ENCODE results near the gene CHDH.

The CHDH gene

DNA sequence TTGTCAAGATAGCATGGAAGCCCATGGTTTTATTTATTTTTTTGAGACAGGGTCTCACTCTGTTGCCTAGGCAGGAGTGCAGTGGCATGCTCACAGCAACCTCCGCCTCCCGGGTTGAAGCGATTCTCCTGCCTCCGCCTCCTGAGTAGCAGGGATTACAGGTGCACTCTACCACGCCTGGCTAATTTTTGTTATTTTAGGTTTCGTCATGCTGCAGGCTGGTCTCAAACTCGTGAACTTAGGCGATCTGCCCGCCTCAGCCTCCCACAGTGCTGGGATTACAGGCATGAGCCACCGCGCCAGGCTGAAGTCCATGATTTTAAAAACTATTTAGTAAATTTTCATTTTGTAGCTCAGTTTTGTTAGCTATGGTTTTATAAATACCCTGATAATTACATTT, 38.4 kb upstream of the CHDH start:
- peaks cover 7 to 67% of the 10 kb centered on the region in 2 experiments for H3K36me3 ChIP-seq (ENCODE audit: control insufficient read depth in 2 of 2, insufficient read depth in 1 of 2, low read length in 2 of 2)
- CTCF ChIA-PET = interaction anchor here (0.6 kb wide), 1 partner anchor 54 kb away, joined by 3 read pairs; no protein-coding TSS in a partner anchor

DNA sequence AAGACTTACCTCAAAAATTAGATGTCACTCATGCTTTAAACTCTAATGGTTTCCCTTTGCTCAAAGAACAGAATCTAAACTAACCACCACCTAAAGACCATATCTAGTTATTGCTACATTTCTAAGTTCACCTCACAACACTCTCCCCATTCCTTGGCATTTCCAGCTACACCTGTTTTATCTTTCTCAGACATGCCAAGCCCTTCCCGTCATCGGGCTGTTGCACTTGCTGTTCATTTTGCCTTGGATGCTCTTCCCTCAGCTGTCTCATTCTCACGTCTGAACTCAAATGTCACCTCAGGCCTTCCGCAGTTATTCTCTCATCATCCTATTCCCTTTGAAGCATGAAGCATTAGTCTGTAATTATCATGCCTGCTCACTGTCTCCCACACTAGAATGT, 36.8 kb upstream of the CHDH start:
- CTCF ChIA-PET = interaction anchor here (0.8 kb wide), 1 partner anchor 300 kb away, joined by 4 read pairs; no protein-coding TSS in a partner anchor
- H3K4me3 ChIP-seq (ENCODE audit: low read depth, low read length) = no peak overlapping the region
- H3K27ac ChIP-seq (ENCODE audit: extremely low read depth, low read depth, low read length) = no peak overlapping the region
- TF ChIP-seq, protein P1, sequence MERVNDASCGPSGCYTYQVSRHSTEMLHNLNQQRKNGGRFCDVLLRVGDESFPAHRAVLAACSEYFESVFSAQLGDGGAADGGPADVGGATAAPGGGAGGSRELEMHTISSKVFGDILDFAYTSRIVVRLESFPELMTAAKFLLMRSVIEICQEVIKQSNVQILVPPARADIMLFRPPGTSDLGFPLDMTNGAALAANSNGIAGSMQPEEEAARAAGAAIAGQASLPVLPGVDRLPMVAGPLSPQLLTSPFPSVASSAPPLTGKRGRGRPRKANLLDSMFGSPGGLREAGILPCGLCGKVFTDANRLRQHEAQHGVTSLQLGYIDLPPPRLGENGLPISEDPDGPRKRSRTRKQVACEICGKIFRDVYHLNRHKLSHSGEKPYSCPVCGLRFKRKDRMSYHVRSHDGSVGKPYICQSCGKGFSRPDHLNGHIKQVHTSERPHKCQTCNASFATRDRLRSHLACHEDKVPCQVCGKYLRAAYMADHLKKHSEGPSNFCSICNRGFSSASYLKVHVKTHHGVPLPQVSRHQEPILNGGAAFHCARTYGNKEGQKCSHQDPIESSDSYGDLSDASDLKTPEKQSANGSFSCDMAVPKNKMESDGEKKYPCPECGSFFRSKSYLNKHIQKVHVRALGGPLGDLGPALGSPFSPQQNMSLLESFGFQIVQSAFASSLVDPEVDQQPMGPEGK (tag by site-specific recombination; IDR thresholded peaks at IDR 0.05) = no peak
- POLR2A ChIA-PET = no interaction called here
- peaks cover 18 to 77% of the 10 kb centered on the region in 2 experiments for H3K36me3 ChIP-seq (ENCODE audit: control insufficient read depth in 2 of 2, insufficient read depth in 1 of 2, low read length in 2 of 2)
- no peaks in the 10 kb centered on the region for H3K9me3 ChIP-seq (ENCODE audit: control insufficient read depth, insufficient read depth, low read depth, low read length)
- no peaks in the 10 kb centered on the region; the same call in 1 of the 2 replicates for H3K4me1 ChIP-seq (ENCODE audit: control insufficient read depth, insufficient read depth, low read length)

More for the DNA sequence above, 38.4 kb upstream of the CHDH start:
- H3K9me3 ChIP-seq (ENCODE audit: control insufficient read depth, insufficient read depth, low read depth, low read length) = no peaks in the 10 kb centered on the region
- H3K4me3 ChIP-seq (ENCODE audit: low read depth, low read length) = no peak overlapping the region
- TF ChIP-seq, protein P2, sequence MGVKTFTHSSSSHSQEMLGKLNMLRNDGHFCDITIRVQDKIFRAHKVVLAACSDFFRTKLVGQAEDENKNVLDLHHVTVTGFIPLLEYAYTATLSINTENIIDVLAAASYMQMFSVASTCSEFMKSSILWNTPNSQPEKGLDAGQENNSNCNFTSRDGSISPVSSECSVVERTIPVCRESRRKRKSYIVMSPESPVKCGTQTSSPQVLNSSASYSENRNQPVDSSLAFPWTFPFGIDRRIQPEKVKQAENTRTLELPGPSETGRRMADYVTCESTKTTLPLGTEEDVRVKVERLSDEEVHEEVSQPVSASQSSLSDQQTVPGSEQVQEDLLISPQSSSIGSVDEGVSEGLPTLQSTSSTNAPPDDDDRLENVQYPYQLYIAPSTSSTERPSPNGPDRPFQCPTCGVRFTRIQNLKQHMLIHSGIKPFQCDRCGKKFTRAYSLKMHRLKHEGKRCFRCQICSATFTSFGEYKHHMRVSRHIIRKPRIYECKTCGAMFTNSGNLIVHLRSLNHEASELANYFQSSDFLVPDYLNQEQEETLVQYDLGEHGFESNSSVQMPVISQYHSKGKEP (tag by site-specific recombination; IDR thresholded peaks at IDR 0.05) = no peak
- TF ChIP-seq, protein P3, sequence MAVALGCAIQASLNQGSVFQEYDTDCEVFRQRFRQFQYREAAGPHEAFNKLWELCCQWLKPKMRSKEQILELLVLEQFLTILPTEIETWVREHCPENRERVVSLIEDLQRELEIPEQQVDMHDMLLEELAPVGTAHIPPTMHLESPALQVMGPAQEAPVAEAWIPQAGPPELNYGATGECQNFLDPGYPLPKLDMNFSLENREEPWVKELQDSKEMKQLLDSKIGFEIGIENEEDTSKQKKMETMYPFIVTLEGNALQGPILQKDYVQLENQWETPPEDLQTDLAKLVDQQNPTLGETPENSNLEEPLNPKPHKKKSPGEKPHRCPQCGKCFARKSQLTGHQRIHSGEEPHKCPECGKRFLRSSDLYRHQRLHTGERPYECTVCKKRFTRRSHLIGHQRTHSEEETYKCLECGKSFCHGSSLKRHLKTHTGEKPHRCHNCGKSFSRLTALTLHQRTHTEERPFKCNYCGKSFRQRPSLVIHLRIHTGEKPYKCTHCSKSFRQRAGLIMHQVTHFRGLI (tag by site-specific recombination; IDR thresholded peaks at IDR 0.05) = no peak
- POLR2A ChIA-PET = no interaction called here
- H3K27ac ChIP-seq (ENCODE audit: extremely low read depth, low read depth, low read length) = no peak overlapping the region
- no peaks in the 10 kb centered on the region; the same call in 1 of the 2 replicates for H3K4me1 ChIP-seq (ENCODE audit: control insufficient read depth, insufficient read depth, low read length)

DNA sequence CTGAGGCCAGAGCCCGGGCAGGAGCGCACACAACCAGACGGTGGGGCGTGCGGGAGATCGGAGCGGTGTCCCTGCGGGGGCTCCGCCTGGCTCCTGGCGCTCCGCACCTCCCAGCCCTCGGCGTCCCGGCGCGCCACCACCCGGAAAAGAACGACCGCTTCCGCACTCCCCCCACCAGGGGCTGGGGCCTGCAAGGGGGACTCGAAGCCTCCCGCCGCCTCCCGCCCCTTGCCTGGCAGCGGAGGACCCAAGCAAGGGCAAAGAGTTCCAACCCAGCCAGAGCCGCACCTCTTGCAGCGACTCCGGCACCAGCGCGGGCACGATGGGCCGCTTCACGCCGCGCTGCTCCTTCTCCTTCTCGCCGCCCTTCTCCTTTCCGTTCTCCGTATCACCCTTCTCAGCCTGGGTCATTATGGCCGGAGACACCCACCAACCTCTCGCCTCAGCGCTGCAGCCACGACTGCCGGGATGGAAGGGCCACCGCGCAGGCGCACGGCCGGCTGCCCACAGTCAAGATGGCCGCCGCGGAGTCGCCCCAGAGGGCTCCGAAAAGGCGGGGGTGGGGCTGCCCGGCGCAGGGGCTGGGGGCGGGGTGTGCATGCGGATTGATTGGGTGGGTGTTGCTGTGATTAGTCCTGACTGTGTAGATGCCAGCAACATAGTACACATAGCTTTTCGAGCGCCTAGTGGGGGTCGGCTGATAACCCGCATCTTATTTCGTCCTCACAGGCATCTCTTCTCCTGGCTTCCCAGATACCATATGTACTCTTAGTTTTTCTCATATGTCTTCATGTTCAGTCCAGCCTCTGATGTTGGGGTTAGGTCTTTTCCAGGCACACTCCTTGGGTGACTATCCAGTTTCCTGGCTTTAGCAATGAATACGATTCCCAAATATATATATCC, 35.7 kb upstream of the CHDH start, which contains the start of gene ACTR8:
Gene ACTR8 (minus strand): TSS at position 462 of the 903 bp plus-strand sequence. CDS start 51 bp downstream, at position 411.
- ChIA-PET CTCF (interaction anchor here (0.8 kb wide), 1 partner anchor 37 kb away, joined by 4 read pairs; no protein-coding TSS in a partner anchor), POLR2A (interaction anchor here (0.6 kb wide), 1 partner anchor 750 kb away, joined by 3 read pairs; no protein-coding TSS in a partner anchor)
- peak within 1 kb of the TSS; percentile 98 for H3K4me3 ChIP-seq (ENCODE audit: low read depth, low read length)
- H3K4me1 ChIP-seq (ENCODE audit: control insufficient read depth, insufficient read depth, low read length) = no peaks in the 10 kb centered on the region; the same call in 1 of the 2 replicates
- H3K36me3 ChIP-seq (ENCODE audit: control insufficient read depth in 2 of 2, insufficient read depth in 1 of 2, low read length in 2 of 2) = peaks cover 18 to 78% of the 10 kb centered on the region in 2 experiments
- peak within 1 kb of the TSS; percentile 67 for H3K27ac ChIP-seq (ENCODE audit: extremely low read depth, low read depth, low read length)
- no peaks in the 10 kb centered on the region for H3K9me3 ChIP-seq (ENCODE audit: control insufficient read depth, insufficient read depth, low read depth, low read length)
- TF ChIP-seq ZNF610 (tag by site-specific recombination; IDR thresholded peaks at IDR 0.05; ENCODE audit: borderline replicate concordance) (peak; percentile 78), ZNF501 (tag by site-specific recombination; IDR thresholded peaks at IDR 0.05) (peak; percentile 85; the same call in 1 of the 2 replicates), ZNF677 (tag by site-specific recombination; IDR thresholded peaks at IDR 0.05) (no peak), ZNF10 (tag by site-specific recombination; IDR thresholded peaks at IDR 0.05) (no peak; the same call in 1 of the 2 replicates), ZNF837 (tag by site-specific recombination; IDR thresholded peaks at IDR 0.05) (no peak), ZXDB (tag by site-specific recombination; IDR thresholded peaks at IDR 0.05) (peak; percentile 98), ZNF600 (tag by site-specific recombination; IDR thresholded peaks at IDR 0.05) (peak; percentile 97), ZNF140 (tag by site-specific recombination; IDR thresholded peaks at IDR 0.05) (no peak), GLI4 (tag by site-specific recombination; IDR thresholded peaks at IDR 0.05) (no peak), SP2 (tag by site-specific recombination; IDR thresholded peaks at IDR 0.05) (peak; percentile 57), ZNF785 (tag by site-specific recombination; IDR thresholded peaks at IDR 0.05) (no peak), ZFHX2 (tag by site-specific recombination; conservative IDR thresholded peaks at IDR 0.05) (0 out of 2 replicates have a peak, but pooled peaks have one; percentile 54)
- TF ChIP-seq, protein P4, sequence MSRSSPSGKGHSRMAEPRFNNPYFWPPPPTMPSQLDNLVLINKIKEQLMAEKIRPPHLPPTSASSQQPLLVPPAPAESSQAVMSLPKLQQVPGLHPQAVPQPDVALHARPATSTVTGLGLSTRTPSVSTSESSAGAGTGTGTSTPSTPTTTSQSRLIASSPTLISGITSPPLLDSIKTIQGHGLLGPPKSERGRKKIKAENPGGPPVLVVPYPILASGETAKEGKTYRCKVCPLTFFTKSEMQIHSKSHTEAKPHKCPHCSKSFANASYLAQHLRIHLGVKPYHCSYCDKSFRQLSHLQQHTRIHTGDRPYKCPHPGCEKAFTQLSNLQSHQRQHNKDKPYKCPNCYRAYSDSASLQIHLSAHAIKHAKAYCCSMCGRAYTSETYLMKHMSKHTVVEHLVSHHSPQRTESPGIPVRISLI (tag by site-specific recombination; IDR thresholded peaks at IDR 0.05) = no peak
- TF ChIP-seq, protein P5, sequence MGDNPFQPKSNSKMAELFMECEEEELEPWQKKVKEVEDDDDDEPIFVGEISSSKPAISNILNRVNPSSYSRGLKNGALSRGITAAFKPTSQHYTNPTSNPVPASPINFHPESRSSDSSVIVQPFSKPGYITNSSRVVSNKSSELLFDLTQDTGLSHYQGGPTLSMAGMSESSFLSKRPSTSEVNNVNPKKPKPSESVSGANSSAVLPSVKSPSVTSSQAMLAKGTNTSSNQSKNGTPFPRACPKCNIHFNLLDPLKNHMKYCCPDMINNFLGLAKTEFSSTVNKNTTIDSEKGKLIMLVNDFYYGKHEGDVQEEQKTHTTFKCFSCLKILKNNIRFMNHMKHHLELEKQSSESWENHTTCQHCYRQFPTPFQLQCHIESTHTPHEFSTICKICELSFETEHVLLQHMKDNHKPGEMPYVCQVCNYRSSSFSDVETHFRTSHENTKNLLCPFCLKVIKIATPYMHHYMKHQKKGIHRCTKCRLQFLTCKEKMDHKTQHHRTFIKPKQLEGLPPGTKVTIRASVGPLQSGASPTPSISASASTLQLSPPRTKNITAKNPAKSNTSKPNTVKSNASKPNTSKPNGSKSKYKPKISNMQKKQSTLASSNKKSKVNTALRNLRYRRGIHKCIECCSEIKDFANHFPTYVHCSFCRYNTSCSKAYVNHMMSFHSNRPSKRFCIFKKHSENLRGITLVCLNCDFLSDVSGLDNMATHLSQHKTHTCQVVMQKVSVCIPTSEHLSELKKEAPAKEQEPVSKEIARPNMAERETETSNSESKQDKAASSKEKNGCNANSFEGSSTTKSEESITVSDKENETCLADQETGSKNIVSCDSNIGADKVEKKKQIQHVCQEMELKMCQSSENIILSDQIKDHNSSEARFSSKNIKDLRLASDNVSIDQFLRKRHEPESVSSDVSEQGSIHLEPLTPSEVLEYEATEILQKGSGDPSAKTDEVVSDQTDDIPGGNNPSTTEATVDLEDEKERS (tag by site-specific recombination; IDR thresholded peaks at IDR 0.05) = no peak
- TF ChIP-seq, protein P6, sequence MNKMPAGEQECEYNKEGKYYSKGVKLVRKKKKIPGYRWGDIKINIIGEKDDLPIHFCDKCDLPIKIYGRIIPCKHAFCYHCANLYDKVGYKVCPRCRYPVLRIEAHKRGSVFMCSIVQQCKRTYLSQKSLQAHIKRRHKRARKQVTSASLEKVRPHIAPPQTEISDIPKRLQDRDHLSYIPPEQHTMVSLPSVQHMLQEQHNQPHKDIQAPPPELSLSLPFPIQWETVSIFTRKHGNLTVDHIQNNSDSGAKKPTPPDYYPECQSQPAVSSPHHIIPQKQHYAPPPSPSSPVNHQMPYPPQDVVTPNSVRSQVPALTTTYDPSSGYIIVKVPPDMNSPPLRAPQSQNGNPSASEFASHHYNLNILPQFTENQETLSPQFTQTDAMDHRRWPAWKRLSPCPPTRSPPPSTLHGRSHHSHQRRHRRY (tag by site-specific recombination; IDR thresholded peaks at IDR 0.05) = no peak

Data from HEK293 (cell line).